Measurements from ENCODE around the gene FBL. TPM values are rescaled to one million over a fixed set of nuclear protein-coding genes. Genes with fewer than 3 reads are reported as not detected.
"Not testable (repeated sequence)": the region's sequence is repeated elsewhere in the genome, so short reads cannot be mapped to it uniquely, and the experiment has no call there.

The FBL gene
- total RNA-seq, 4 donors from 2014 or later, result 40.4 to 79.4 (median 67.0) TPM

DNA sequence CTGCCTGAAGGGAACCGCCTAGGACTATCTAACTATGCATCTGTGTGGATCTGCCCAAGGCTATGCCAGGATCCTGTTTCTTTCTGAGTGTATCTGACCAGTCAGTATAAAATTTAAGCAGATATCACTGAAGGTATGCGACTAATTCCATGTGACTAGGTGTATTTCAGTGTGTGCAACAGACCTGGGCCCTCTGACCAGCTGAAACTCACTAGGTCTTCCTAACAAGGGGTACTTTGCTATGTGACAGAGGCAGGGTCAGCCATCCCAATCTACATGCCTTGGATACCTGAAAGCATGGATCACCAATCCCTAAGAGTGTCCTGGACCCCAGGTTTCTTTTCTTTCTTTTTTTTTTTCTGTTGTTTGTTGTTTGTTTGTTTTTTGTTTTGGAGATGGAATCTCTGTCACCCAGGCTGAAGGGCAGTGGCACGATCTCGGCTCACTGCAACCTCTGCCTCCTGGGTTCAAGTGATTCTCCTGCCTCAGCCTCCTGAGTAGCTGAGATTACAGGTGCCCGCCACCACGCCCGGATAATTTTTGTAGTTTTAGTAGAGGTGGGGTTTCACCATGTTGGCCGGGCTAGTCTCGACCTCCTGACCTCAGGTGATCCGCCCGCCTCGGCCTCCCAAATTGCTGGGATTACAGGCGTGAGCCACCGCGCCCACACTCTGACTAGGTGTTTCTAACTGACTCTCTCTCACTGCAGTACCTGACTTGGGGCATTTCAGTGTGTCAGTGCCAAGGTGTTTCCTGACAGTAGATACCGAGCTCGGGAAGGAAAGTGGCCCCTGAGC lies 44.8 kb upstream of the FBL start:
- in situ Hi-C loops (cut with MboI; ENCODE audit: low sequenced_read_pairs in 4 of 4), result no loop called here
- Histone ChIP-seq H3K9me3 (no peaks in the 10 kb centered on the region), H3K4me3 (no peak overlapping the region), H3K36me3 (no peaks in the 10 kb centered on the region), H3K27ac (no peak overlapping the region), H3K4me1 (no peaks in the 10 kb centered on the region), H3K27me3 (peaks cover 6 to 15% (median 13%) of the 10 kb centered on the region in 3 donors)
- DNase-seq (no peak), ATAC-seq (no peak)
- TF ChIP-seq POLR2A (IDR thresholded peaks at IDR 0.05) (no peak), CTCF (IDR thresholded peaks at IDR 0.05 in 4 of 5, conservative IDR thresholded peaks at IDR 0.05 in 1 of 5) (no peak)
- intact Hi-C loops (cut with DNase I; ENCODE audit: low total_unique reads), result no loop called here

- in situ Hi-C loops (cut with MboI; ENCODE audit: low sequenced_read_pairs in 4 of 4), result not testable (repeated sequence)
These were observed 43.9 kb upstream of the FBL start for GRCh38 chr19:39889872-39890754.

DNA sequence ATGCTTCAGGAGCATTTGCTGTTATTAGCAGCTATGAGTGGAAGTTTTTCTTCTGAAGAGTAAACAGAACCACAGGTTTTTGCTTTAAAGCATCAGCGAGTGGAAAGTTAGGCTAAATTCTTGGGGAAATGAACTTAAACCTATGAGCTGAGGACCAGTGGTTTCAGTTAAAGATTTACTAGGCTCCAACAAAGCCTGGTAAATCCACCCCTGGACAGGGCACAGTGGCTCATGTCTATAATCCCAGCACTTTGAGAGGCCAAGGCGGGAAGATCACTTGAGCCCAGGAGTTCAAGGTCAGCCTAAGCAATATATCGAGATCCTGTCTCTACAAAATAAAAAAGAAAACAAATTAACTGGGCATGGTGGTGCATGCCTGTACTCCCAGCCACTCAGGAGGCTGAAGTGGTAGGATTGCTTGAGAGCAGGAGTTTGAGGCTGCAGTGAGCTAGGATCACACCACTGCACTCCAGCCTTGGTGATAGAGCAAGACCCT lies 41.3 kb upstream of the FBL start:
- in situ Hi-C loops (cut with MboI; ENCODE audit: low sequenced_read_pairs in 4 of 4); H3K27ac ChIP-seq; ATAC-seq; H3K4me3 ChIP-seq; H3K4me1 ChIP-seq; intact Hi-C loops (cut with DNase I; ENCODE audit: low total_unique reads); DNase-seq; H3K36me3 ChIP-seq; H3K9me3 ChIP-seq: not testable (repeated sequence)
- peaks cover 0 to 13% (median 10%) of the 10 kb centered on the region in 3 donors for H3K27me3 ChIP-seq

More at GRCh38 chr19:39889872-39890754, 43.9 kb upstream of the FBL start:
- H3K36me3 ChIP-seq; H3K4me1 ChIP-seq; H3K4me3 ChIP-seq; DNase-seq; H3K9me3 ChIP-seq; H3K27ac ChIP-seq; intact Hi-C loops (cut with DNase I; ENCODE audit: low total_unique reads); ATAC-seq: not testable (repeated sequence)
- peaks cover 6 to 15% (median 13%) of the 10 kb centered on the region in 3 donors for H3K27me3 ChIP-seq

DNA sequence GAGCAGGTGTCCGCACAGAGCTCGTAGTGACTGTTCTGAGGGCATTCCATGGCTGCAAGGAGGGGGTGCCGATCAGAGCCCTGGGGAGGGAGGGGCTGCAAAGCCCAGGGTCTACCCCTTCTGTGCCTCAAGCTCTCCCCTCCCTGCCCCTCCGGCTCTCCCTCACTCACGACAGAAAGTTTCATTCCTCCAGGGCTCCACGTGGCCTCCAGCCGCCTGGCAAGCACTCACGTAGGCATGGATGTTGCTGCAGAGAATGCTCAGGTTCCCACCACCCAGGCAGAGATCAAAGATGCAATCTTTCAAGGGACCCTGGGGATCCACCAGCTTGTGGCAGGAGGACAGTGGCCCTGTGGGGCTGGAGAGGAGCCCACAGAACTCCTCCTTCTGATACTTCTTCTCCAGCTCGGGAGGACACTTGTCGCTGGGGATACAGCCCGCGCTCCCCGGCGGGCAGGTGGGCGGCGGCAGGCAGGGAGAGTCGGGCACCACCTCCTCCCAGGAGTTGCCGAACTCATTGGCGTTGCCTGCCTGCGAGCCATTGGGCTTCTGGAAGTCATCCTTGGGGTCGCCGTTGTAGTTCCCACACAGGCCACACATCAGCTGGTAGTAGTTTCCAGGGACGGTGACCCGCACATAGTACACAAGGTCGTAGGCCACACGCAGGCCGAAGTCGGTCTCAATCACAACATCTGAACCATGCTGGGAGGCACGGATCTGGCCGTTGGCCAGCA lies 39.8 kb upstream of the FBL start:
- H3K27me3 ChIP-seq; ATAC-seq; H3K4me3 ChIP-seq; DNase-seq; intact Hi-C loops (cut with DNase I; ENCODE audit: low total_unique reads); in situ Hi-C loops (cut with MboI; ENCODE audit: low sequenced_read_pairs in 4 of 4); H3K4me1 ChIP-seq; H3K9me3 ChIP-seq; H3K36me3 ChIP-seq; H3K27ac ChIP-seq: not testable (repeated sequence)

- H3K4me3 ChIP-seq; H3K9me3 ChIP-seq; H3K27ac ChIP-seq; H3K4me1 ChIP-seq; ATAC-seq; DNase-seq; H3K36me3 ChIP-seq; in situ Hi-C loops (cut with MboI; ENCODE audit: low sequenced_read_pairs in 4 of 4); intact Hi-C loops (cut with DNase I; ENCODE audit: low total_unique reads); H3K27me3 ChIP-seq: not testable (repeated sequence)
These were observed 38.5 kb upstream of the FBL start for GRCh38 chr19:39884721-39885120.

DNA sequence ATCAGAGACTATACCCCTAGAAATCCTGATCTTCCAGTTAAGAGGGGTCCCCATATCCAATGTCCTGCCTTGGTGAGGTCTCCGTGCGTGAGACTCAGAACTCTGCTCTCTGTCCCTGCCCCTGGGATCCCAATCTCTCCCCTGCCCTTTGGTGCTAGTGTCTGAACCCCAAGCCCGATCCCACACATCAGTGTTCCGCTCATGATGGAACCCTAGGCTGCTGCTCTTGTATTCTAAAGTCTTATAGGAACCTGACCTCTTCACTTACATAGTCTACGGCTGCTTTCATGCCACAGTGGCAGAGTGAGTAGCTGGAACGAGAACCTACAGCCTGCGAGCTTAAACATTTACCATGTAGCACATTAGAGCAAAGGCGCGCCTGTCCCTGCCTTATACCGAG lies 36.5 kb upstream of the FBL start:
- DNase-seq; H3K4me3 ChIP-seq; H3K27me3 ChIP-seq; ATAC-seq; intact Hi-C loops (cut with DNase I; ENCODE audit: low total_unique reads); in situ Hi-C loops (cut with MboI; ENCODE audit: low sequenced_read_pairs in 4 of 4); H3K4me1 ChIP-seq; H3K9me3 ChIP-seq; H3K27ac ChIP-seq; H3K36me3 ChIP-seq: not testable (repeated sequence)

DNA sequence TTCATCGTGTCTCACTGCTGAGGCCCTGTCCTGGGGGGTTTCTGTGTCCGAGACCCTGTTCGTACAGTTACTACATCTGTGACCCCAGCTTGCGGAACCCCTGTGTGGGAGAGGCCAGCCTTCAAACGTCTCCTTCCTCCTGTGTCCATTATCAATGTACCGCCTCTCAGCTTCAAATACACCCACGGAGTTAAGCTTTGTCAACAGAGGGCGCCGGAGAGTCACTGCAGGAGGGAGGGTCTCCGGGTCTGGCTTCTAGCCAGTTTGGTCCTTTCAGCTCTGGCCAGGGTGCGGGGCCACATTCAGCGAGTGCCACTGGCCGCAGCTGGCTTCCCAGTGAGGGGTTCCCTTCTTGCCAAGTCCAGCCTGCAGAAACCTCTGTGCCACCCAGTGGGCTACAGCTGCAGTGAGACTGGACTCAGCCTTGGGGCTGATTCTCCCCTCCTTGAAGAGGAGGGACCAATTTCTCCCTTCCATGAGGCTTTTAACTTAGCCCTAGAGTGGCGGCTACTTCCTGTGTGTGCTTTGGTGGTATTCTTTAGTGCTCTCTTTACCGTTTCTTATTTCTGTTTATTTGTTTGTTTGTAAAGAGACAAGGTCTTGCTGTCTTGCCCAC lies 35.4 kb upstream of the FBL start:
- H3K27ac ChIP-seq; H3K4me3 ChIP-seq; ATAC-seq; intact Hi-C loops (cut with DNase I; ENCODE audit: low total_unique reads); DNase-seq; H3K4me1 ChIP-seq; H3K36me3 ChIP-seq; H3K27me3 ChIP-seq; in situ Hi-C loops (cut with MboI; ENCODE audit: low sequenced_read_pairs in 4 of 4); H3K9me3 ChIP-seq: not testable (repeated sequence)

DNA sequence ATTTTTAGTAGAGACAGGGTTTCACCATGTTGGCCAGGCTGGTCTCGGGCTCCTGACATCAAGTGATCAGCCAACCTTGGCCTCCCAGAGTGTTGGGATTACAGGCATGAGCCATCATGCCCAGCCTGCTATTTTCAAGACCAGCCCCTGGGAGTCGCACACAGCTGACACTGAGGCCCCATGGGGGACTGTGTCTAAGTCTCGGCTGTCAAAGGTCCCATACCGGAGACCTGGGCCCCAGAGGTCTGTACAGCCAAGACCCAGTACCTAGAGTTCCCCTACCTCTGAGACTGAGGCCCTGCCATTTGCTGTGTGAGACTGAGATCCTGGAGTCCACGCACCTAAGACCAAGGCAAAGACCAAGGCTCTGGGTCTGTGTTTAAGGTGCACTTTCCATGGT lies 34.1 kb upstream of the FBL start:
- H3K4me1 ChIP-seq; intact Hi-C loops (cut with DNase I; ENCODE audit: low total_unique reads); H3K4me3 ChIP-seq; DNase-seq; H3K27ac ChIP-seq; H3K9me3 ChIP-seq; in situ Hi-C loops (cut with MboI; ENCODE audit: low sequenced_read_pairs in 4 of 4); H3K36me3 ChIP-seq; ATAC-seq; H3K27me3 ChIP-seq: not testable (repeated sequence)

- H3K4me1 ChIP-seq; H3K36me3 ChIP-seq; ATAC-seq; H3K27me3 ChIP-seq; H3K9me3 ChIP-seq; DNase-seq; H3K27ac ChIP-seq; in situ Hi-C loops (cut with MboI; ENCODE audit: low sequenced_read_pairs in 4 of 4); intact Hi-C loops (cut with DNase I; ENCODE audit: low total_unique reads); H3K4me3 ChIP-seq: not testable (repeated sequence)
These were observed 33.6 kb upstream of the FBL start for GRCh38 chr19:39879796-39880195.

DNA sequence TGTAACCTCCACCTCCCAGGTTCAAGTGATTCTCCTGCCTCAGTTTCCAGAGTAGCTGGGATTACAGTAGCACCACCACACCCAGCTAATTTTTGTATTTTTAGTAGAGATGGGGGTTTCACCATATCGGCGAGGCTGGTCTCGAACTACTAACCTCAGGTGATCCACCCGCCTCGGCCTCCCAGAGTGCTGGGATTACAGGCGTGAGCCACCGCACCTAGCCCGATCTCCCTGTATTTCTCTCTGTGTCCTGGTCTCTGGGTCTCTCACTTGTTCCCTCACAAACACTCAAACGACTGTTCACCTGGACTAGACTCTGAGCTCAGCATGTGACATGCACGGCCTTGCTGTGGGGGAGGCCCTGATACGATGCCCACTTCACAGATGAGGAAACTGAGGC lies 32.7 kb upstream of the FBL start:
- H3K27me3 ChIP-seq; H3K36me3 ChIP-seq; H3K4me1 ChIP-seq; in situ Hi-C loops (cut with MboI; ENCODE audit: low sequenced_read_pairs in 4 of 4); ATAC-seq; H3K9me3 ChIP-seq; DNase-seq; H3K27ac ChIP-seq; H3K4me3 ChIP-seq; intact Hi-C loops (cut with DNase I; ENCODE audit: low total_unique reads): not testable (repeated sequence)
